ENCODE data around the gene CHTF8.

- TF ChIP-seq POLR2A (IDR thresholded peaks at IDR 0.05; ENCODE audit: low read depth, low read length) (no peak), POU2F2 (IDR thresholded peaks at IDR 0.05; ENCODE audit: low read depth, low read length) (no peak), POLR2AphosphoS5 (IDR thresholded peaks at IDR 0.05; ENCODE audit: low read depth, low read length) (no peak)
Observed at GRCh38 chr16:69111876-69112230, 20.5 kb downstream of the CHTF8 start.
